Measurements from ENCODE around the gene ZNF385C. TPM values are rescaled to one million over a fixed set of nuclear protein-coding genes. Genes with fewer than 3 reads are reported as not detected.

The ZNF385C gene
- total RNA-seq, 2 donors from 2014 or later = 1.4 to 2.1 TPM

- Mint-ChIP-seq H3K27ac (no peak overlapping the region), H3K36me3 (ENCODE audit: low read depth) (peaks cover 88% of the 10 kb centered on the region), H3K9me3 (no peaks in the 10 kb centered on the region), H3K27me3 (ENCODE audit: insufficient read depth) (no peaks in the 10 kb centered on the region), H3K4me3 (no peak overlapping the region), H3K4me1 (no peaks in the 10 kb centered on the region)
- Histone ChIP-seq H3K4me3 (ENCODE audit: low read length) (no peak overlapping the region), H3K27ac (ENCODE audit: low read depth, low read length) (no peak overlapping the region), H3K36me3 (ENCODE audit: control insufficient read depth, insufficient read depth, low read length) (peaks cover 92% of the 10 kb centered on the region), H3K9ac (ENCODE audit: extremely low read depth, low read length, poor library complexity, severe bottlenecking) (no peak overlapping the region), H3K9me3 (ENCODE audit: control insufficient read depth, low read length) (no peaks in the 10 kb centered on the region), H3K27me3 (ENCODE audit: control insufficient read depth, insufficient read depth, low read length, poor library complexity, severe bottlenecking) (no peaks in the 10 kb centered on the region), H3K4me1 (ENCODE audit: control insufficient read depth, insufficient read depth, low read length) (no peaks in the 10 kb centered on the region)
- TF ChIP-seq CTCF (conservative IDR thresholded peaks at IDR 0.05) = no peak
- 92 to 100% methylated on average over 2 to 3 of the region's 3 CpGs for WGBS, 2 experiments (ENCODE audit: insufficient coverage in 1 of 2, insufficient read length in 1 of 2)
- no peak for DNase-seq
Measured at GRCh38 chr17:41992576-41992975, 105.7 kb downstream of the ZNF385C start.

GRCh38 chr17:41989702-41990419 lies 108.4 kb downstream of the ZNF385C start:
- H3K4me1 ChIP-seq (ENCODE audit: control insufficient read depth, insufficient read depth, low read length) = no peaks in the 10 kb centered on the region
- H3K9ac ChIP-seq (ENCODE audit: extremely low read depth, low read length, poor library complexity, severe bottlenecking) = no peak overlapping the region
- no peaks in the 10 kb centered on the region for H3K27me3 ChIP-seq (ENCODE audit: control insufficient read depth, insufficient read depth, low read length, poor library complexity, severe bottlenecking)
- H3K9me3 ChIP-seq (ENCODE audit: control insufficient read depth, low read length) = no peaks in the 10 kb centered on the region
- no peaks in the 10 kb centered on the region for H3K9me3 Mint-ChIP-seq
- H3K27ac ChIP-seq (ENCODE audit: low read depth, low read length) = no peak overlapping the region
- H3K27me3 Mint-ChIP-seq (ENCODE audit: insufficient read depth) = no peaks in the 10 kb centered on the region
- 84 to 87% methylated on average over 5 of the region's 5 CpGs for WGBS, 2 experiments (ENCODE audit: insufficient coverage in 1 of 2, insufficient read length in 1 of 2)
- H3K36me3 ChIP-seq (ENCODE audit: control insufficient read depth, insufficient read depth, low read length) = peaks cover 91% of the 10 kb centered on the region
- no peak for DNase-seq
- no peaks in the 10 kb centered on the region for H3K4me1 Mint-ChIP-seq
- peaks cover 93% of the 10 kb centered on the region for H3K36me3 Mint-ChIP-seq (ENCODE audit: low read depth)
- no peak overlapping the region for H3K27ac Mint-ChIP-seq
- no peak for TF ChIP-seq CTCF (conservative IDR thresholded peaks at IDR 0.05)
- no peak overlapping the region for H3K4me3 Mint-ChIP-seq
- no peak overlapping the region for H3K4me3 ChIP-seq (ENCODE audit: low read length)

- no peak overlapping the region for H3K4me3 Mint-ChIP-seq
- peaks cover 91% of the 10 kb centered on the region for H3K36me3 Mint-ChIP-seq (ENCODE audit: low read depth)
- Histone ChIP-seq H3K27ac (ENCODE audit: low read depth, low read length) (no peak overlapping the region), H3K27me3 (ENCODE audit: control insufficient read depth, insufficient read depth, low read length, poor library complexity, severe bottlenecking) (no peaks in the 10 kb centered on the region), H3K4me1 (ENCODE audit: control insufficient read depth, insufficient read depth, low read length) (no peaks in the 10 kb centered on the region), H3K4me3 (ENCODE audit: low read length) (no peak overlapping the region), H3K9me3 (ENCODE audit: control insufficient read depth, low read length) (no peaks in the 10 kb centered on the region), H3K36me3 (ENCODE audit: control insufficient read depth, insufficient read depth, low read length) (peaks cover 93% of the 10 kb centered on the region), H3K9ac (ENCODE audit: extremely low read depth, low read length, poor library complexity, severe bottlenecking) (no peak overlapping the region)
- 90 to 100% methylated on average over 2 of the region's 2 CpGs for WGBS, 2 experiments (ENCODE audit: insufficient coverage in 1 of 2, insufficient read length in 1 of 2)
- no peak overlapping the region for H3K27ac Mint-ChIP-seq
- no peaks in the 10 kb centered on the region for H3K9me3 Mint-ChIP-seq
- no peak for DNase-seq
- no peaks in the 10 kb centered on the region for H3K27me3 Mint-ChIP-seq (ENCODE audit: insufficient read depth)
- TF ChIP-seq CTCF (conservative IDR thresholded peaks at IDR 0.05) = no peak
- no peaks in the 10 kb centered on the region for H3K4me1 Mint-ChIP-seq
Measured at GRCh38 chr17:41988418-41988817, 109.9 kb downstream of the ZNF385C start.

Data from endodermal cell (in vitro differentiated cells).